Measurements from ENCODE around the gene G6PD. TPM values are rescaled to one million over a fixed set of nuclear protein-coding genes. Genes with fewer than 3 reads are reported as not detected.
"Not testable (repeated sequence)": the region's sequence is repeated elsewhere in the genome, so short reads cannot be mapped to it uniquely, and the experiment has no call there.

Gene G6PD
- total and polyA plus RNA-seq, 2 of the 4 experiments (the other 2 are of a cell fraction) = 77.1 to 213 TPM

- H4K8ac ChIP-seq (ENCODE audit: low read depth in 2 of 2, low read length in 2 of 2); H3K56ac ChIP-seq (ENCODE audit: extremely low read depth, insufficient read depth, low read length); H2BK120ac ChIP-seq (ENCODE audit: low read depth, low read length); POLR2A ChIA-PET (ENCODE audit: unreplicated experiment); CTCF ChIA-PET; H3K23ac ChIP-seq (ENCODE audit: low read depth, low read length); H3K9me1 ChIP-seq (ENCODE audit: insufficient read depth, low read length); DNase-seq; H4K5ac ChIP-seq (ENCODE audit: low read depth, low read length); H3K27ac ChIP-seq (ENCODE audit: insufficient read depth, low read length); H3K14ac ChIP-seq (replicated peaks; ENCODE audit: low read depth, low read length); H3K9me3 ChIP-seq (ENCODE audit: control insufficient read depth, insufficient read depth, low read length); H3K4me2 ChIP-seq (ENCODE audit: low read depth, low read length); H3K9ac ChIP-seq (ENCODE audit: low read depth, low read length); H2BK20ac ChIP-seq (ENCODE audit: low read depth, low read length); H2AK9ac ChIP-seq (replicated peaks; ENCODE audit: low read depth, low read length, poor library complexity); dilution Hi-C loops (cut with HindIII; ENCODE audit: low sequenced_read_pairs, unreplicated experiment); H2AFZ ChIP-seq (replicated peaks; ENCODE audit: low read length, poor library complexity); H3K4me3 ChIP-seq (ENCODE audit: insufficient read depth, low read depth, low read length); in situ Hi-C loops (cut with MboI; ENCODE audit: low sequenced_read_pairs); H3K4me1 ChIP-seq (ENCODE audit: control insufficient read depth, insufficient read depth, low read length); BruUV-seq (replicated peaks); H2AK5ac ChIP-seq (ENCODE audit: low read depth, low read length); intact Hi-C loops (cut with micrococcal nuclease); H2BK15ac ChIP-seq (ENCODE audit: low read depth, low read length); H4K20me1 ChIP-seq (ENCODE audit: insufficient read depth, low read length); H3K27me3 ChIP-seq (ENCODE audit: control insufficient read depth, insufficient read depth, low read length); H3K18ac ChIP-seq (ENCODE audit: low read depth, low read length); H3K4ac ChIP-seq (ENCODE audit: low read depth, low read length); ATAC-seq (ENCODE audit: low read depth); H2BK5ac ChIP-seq (ENCODE audit: low read depth, low read length, poor library complexity, severe bottlenecking); H4K91ac ChIP-seq (ENCODE audit: insufficient read depth, low read depth, low read length): not testable (repeated sequence)
- WGBS, 2 experiments (ENCODE audit: extremely low coverage in 2 of 2, insufficient read length in 1 of 2) = no CpG with 5 or more reads among the region's 18 CpGs
- Histone ChIP-seq H3K36me3 (ENCODE audit: control insufficient read depth, insufficient read depth, low read length) (peaks cover 19% of the 10 kb centered on the region), H3K79me1 (ENCODE audit: low read depth in 1 of 2, low read length in 2 of 2) (peaks cover 5 to 27% of the 10 kb centered on the region in 2 experiments; a peak in 2 of 4 replicates)
Observed at GRCh38 chrX:154552112-154552806, 5.6 kb upstream of the G6PD start.
